ENCODE data around the gene AFAP1L1. TPM values are rescaled to one million over a fixed set of nuclear protein-coding genes. Genes with fewer than 3 reads are reported as not detected.
"Not testable (repeated sequence)": the region's sequence is repeated elsewhere in the genome, so short reads cannot be mapped to it uniquely, and the experiment has no call there.

AFAP1L1 gene
- total RNA-seq, 2 experiments from 2014 or later = not detected

DNA sequence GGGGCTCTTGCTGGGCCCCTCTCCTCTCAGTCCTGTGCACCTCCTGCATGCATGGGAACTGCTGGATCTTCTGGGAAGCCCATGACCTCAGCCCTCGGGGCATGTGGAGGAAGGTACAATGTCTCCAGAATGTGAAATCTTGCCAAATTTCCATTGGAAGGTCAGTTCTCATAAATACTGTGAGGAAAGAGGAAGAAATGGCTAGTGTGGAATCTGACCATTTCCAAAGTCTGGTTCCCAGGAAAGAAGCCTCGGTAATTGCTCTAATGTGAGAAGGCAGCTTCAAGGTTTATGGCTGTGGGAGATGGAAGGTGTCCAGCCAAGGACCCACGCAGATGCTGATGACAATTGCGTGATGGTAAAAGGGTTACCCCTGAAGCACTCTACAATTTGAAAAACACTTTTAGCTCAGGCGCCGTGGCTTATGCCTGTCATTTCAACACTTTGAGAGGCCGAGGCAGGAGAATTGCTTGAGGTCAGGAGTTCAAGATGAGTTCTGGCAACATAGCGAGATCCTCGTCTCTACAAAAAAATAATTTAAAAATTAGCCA, 115.5 kb downstream of the AFAP1L1 start:
- CTCF ChIA-PET = interaction anchor here (0.9 to 9.5 kb wide), 6 partner anchors 16 to 178 kb away, joined by 3 to 65 read pairs (median 5); no protein-coding TSS in a partner anchor
- Mint-ChIP-seq H3K27me3 (no peaks in the 10 kb centered on the region), H3K4me1 (ENCODE audit: low read depth) (no peaks in the 10 kb centered on the region), H3K27ac (no peak overlapping the region), H3K4me3 (no peak overlapping the region), H3K9me3 (no peaks in the 10 kb centered on the region), H3K36me3 (no peaks in the 10 kb centered on the region)
- POLR2A ChIA-PET = no interaction called here
- DNase-seq = no peak
- intact Hi-C loops (cut with micrococcal nuclease) = no loop called here

DNA sequence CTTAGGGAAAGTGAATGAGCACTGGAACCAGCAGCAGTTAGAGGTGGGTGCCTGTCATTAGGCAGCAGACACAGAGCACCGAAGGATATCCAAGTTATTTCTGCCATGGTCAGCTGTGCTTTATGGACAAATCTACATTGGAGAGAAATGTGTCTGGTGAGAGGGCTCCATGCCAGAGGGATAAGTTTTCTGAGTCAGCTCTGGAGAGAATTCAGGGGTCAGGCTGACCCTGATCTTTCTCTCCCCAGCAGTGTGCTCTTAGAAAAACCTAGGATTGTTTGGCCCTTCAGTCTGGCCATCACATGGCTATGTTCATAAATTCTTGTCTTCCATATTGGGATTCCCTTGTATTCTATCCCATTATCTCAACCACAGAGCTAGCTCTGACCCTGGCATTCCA, 116.3 kb downstream of the AFAP1L1 start:
- Mint-ChIP-seq H3K9me3 (no peaks in the 10 kb centered on the region), H3K27me3 (no peaks in the 10 kb centered on the region), H3K4me1 (ENCODE audit: low read depth) (no peaks in the 10 kb centered on the region), H3K27ac (no peak overlapping the region), H3K36me3 (no peaks in the 10 kb centered on the region), H3K4me3 (no peak overlapping the region)
- DNase-seq = no peak
- ChIA-PET POLR2A (no interaction called here), CTCF (interaction anchor here (0.9 to 4.8 kb wide), 4 partner anchors 21 to 178 kb away, joined by 3 to 25 read pairs (median 4); no protein-coding TSS in a partner anchor)
- intact Hi-C loops (cut with micrococcal nuclease) = no loop called here

- Mint-ChIP-seq H3K9me3 (no peaks in the 10 kb centered on the region), H3K27ac (no peak overlapping the region), H3K4me1 (ENCODE audit: low read depth) (no peaks in the 10 kb centered on the region), H3K27me3 (no peaks in the 10 kb centered on the region), H3K36me3 (no peaks in the 10 kb centered on the region), H3K4me3 (no peak overlapping the region)
- POLR2A ChIA-PET = no interaction called here
- no peak for DNase-seq
- intact Hi-C loops (cut with micrococcal nuclease) = no loop called here
- CTCF ChIA-PET = interaction anchor here (1.2 to 4.8 kb wide), 3 partner anchors 9 to 177 kb away, joined by 4 to 25 read pairs (median 5); no protein-coding TSS in a partner anchor
Measured at GRCh38 chr5:149388498-149389190, 117.0 kb downstream of the AFAP1L1 start.

GRCh38 chr5:149389552-149390495, 118.2 kb downstream of the AFAP1L1 start:
- Mint-ChIP-seq H3K27me3 (no peaks in the 10 kb centered on the region), H3K36me3 (no peaks in the 10 kb centered on the region), H3K27ac (no peak overlapping the region), H3K4me3 (no peak overlapping the region), H3K9me3 (no peaks in the 10 kb centered on the region), H3K4me1 (ENCODE audit: low read depth) (no peaks in the 10 kb centered on the region)
- CTCF ChIA-PET = interaction anchor here (0.6 to 1.3 kb wide), 4 partner anchors 7 to 62 kb away, joined by 3 to 5 read pairs (median 5); no protein-coding TSS in a partner anchor
- POLR2A ChIA-PET = no interaction called here
- no peak for DNase-seq
- intact Hi-C loops (cut with micrococcal nuclease) = no loop called here

- CTCF ChIA-PET = interaction anchor here (1.2 to 1.3 kb wide), 2 partner anchors 9 to 19 kb away, joined by 5 read pairs; no protein-coding TSS in a partner anchor
- H3K27me3 Mint-ChIP-seq; H3K36me3 Mint-ChIP-seq; H3K9me3 Mint-ChIP-seq; H3K4me1 Mint-ChIP-seq (ENCODE audit: low read depth); intact Hi-C loops (cut with micrococcal nuclease); H3K4me3 Mint-ChIP-seq; DNase-seq; POLR2A ChIA-PET; H3K27ac Mint-ChIP-seq: not testable (repeated sequence)
Measured at GRCh38 chr5:149391076-149391475, 119.4 kb downstream of the AFAP1L1 start.

Other genes with a start within 250 kb of the AFAP1L1 start
- not detected for gene SH3TC2, start 208.8 kb upstream of the AFAP1L1 start, total RNA-seq
- gene ABLIM3, start 130.4 kb upstream of the AFAP1L1 start, total RNA-seq = under 1 TPM; 0.10 to 0.24 TPM
- gene GRPEL2, start 73.6 kb downstream of the AFAP1L1 start, total RNA-seq = 10 to 100 TPM; 32.9 to 37.2 TPM
- 10 to 100 TPM; 21.8 to 24.0 TPM for gene PCYOX1L, start 86.2 kb downstream of the AFAP1L1 start, total RNA-seq
- gene IL17B, start 107.4 kb downstream of the AFAP1L1 start, total RNA-seq = not detected

All from activated CD4-positive, alpha-beta memory T cell treated with anti-CD3 and anti-CD28 coated beads for 36 hours (primary cell).